NCI-H2196 (cell line): ENCODE data around the gene C11orf86.

Experiments
- DNase-seq: peaks from one replicate; lab custom pipeline; 2025; ENCODE audit not compliant: unreplicated experiment; lab: John Stamatoyannopoulos, UW

The C11orf86 gene

GRCh38 chr11:66966351-66966750 is 8.8 kb upstream of the C11orf86 start:
- DNase-seq = no peak

GRCh38 chr11:66967670-66968425 is 7.3 kb upstream of the C11orf86 start:
- no peak for DNase-seq

- DNase-seq = no peak
Measured at GRCh38 chr11:66969584-66970225, 5.4 kb upstream of the C11orf86 start.

GRCh38 chr11:66970371-66970806 is 4.7 kb upstream of the C11orf86 start:
- DNase-seq = no peak

- no peak for DNase-seq
Measured at GRCh38 chr11:66970807-66971442, 4.2 kb upstream of the C11orf86 start.

GRCh38 chr11:66971488-66971887 is 3.6 kb upstream of the C11orf86 start:
- no peak for DNase-seq

- DNase-seq = no peak
Measured at GRCh38 chr11:66973956-66974580, 1.0 kb upstream of the C11orf86 start.

- no peak for DNase-seq
Measured at GRCh38 chr11:66975405-66976027, 412 bp downstream of the C11orf86 start.

GRCh38 chr11:66976028-66976467 is 944 bp downstream of the C11orf86 start:
- DNase-seq = no peak

GRCh38 chr11:66976925-66977324 is 1.8 kb downstream of the C11orf86 start:
- DNase-seq = no peak

GRCh38 chr11:66978229-66978628 is 3.1 kb downstream of the C11orf86 start:
- DNase-seq = no peak

GRCh38 chr11:66978717-66979116 is 3.6 kb downstream of the C11orf86 start:
- no peak for DNase-seq

- DNase-seq = no peak
Measured at GRCh38 chr11:66979336-66979980, 4.4 kb downstream of the C11orf86 start.

GRCh38 chr11:66981976-66982578 is 7.0 kb downstream of the C11orf86 start:
- peak; percentile 93 for DNase-seq

- DNase-seq = no peak
Measured at GRCh38 chr11:66983275-66983924, 8.3 kb downstream of the C11orf86 start.

GRCh38 chr11:66985508-66986177 is 10.5 kb downstream of the C11orf86 start:
- peak; percentile 17 for DNase-seq

- DNase-seq = no peak
Measured at GRCh38 chr11:66986178-66986545, 11.1 kb downstream of the C11orf86 start.

- DNase-seq = no peak
Measured at GRCh38 chr11:66987158-66987620, 12.1 kb downstream of the C11orf86 start.
